Esophagus muscularis mucosa (tissue), 4 donors: Measurements from ENCODE around the gene ISL1. TPM values are rescaled to one million over a fixed set of nuclear protein-coding genes. Genes with fewer than 3 reads are reported as not detected.

Source experiments
- DNase-seq: peaks from one replicate; pipeline ENCODE4 v3.0.0-alpha.2; 2017; ENCODE audit errors: extremely low spot score
- H3K27ac ChIP-seq, 4 donors: fragments of 200-600 bp; sonication (generic); replicated peaks in 1 of 4; 1 replicate in 3 of 4; 2 replicates in 1 of 4; pipeline ENCODE4 v1.5.1; 2016 to 2019; ENCODE audit warnings: mild to moderate bottlenecking in 1 of 4
- H3K27me3 ChIP-seq, 4 donors: fragments of 200-600 bp; sonication (generic); one replicate each; pipeline versions ENCODE4 v1.5.1 to v1.6.0; 2016 to 2019
- H3K36me3 ChIP-seq, 4 donors: fragments of 200-600 bp; sonication (generic); one replicate each; pipeline ENCODE4 v1.5.1; 2016 to 2019
- H3K4me1 ChIP-seq, 4 donors: fragments of 200-600 bp; sonication (generic); one replicate each; pipeline ENCODE4 v1.5.1; 2016 to 2019
- H3K4me3 ChIP-seq, 4 donors: fragments of 200-600 bp; sonication (generic); 1 replicate in 2 of 4; 2 replicates in 2 of 4; pipeline ENCODE4 v1.5.1; 2016 to 2019; ENCODE audit warnings: mild to moderate bottlenecking in 4 of 4, moderate library complexity in 1 of 4
- H3K9me3 ChIP-seq, 4 donors: fragments of 200-600 bp; sonication (generic); 1 replicate in 3 of 4; 2 replicates in 1 of 4; pipeline ENCODE4 v1.5.1; 2016 to 2019
- EP300 ChIP-seq: sonication (generic); formaldehyde crosslinking; IDR thresholded peaks from one replicate; pipeline ENCODE4 v1.6.1; 2017; ENCODE audit warnings: antibody characterized with exemption
- POLR2A ChIP-seq: fragments of 450-650 bp; IDR thresholded peaks from one replicate; pipeline ENCODE4 v1.6.1; 2017; ENCODE audit warnings: antibody characterized with exemption, moderate library complexity, mild to moderate bottlenecking, low read depth
- POLR2AphosphoS5 ChIP-seq, 2 donors: sonication (generic); formaldehyde crosslinking; IDR thresholded peaks; one replicate each; pipeline ENCODE4 v1.6.1; 2017; ENCODE audit warnings: antibody characterized with exemption in 2 of 2
- whole genome bisulfite sequencing: methylation state at CpG from one replicate; pipeline ENCODE4 v1.1.5; 2018; 5-methylcytosine and 5-hydroxymethylcytosine counted together
- intact Hi-C: fragments of 100-400 bp; cut with DNase I; formaldehyde crosslinking; loops from one replicate; pipeline ENCODE4 v1.15.1; 2023
- total RNA-seq, 4 donors: library from RNA; depleted of rRNA; stranded (reverse); fragments of >200 nt; gene quantifications; one replicate each; pipeline versions ENCODE4 v1.1.0 to v1.2.1, GENCODE V29; 2016
- TF ChIP-seq, protein P1 (sequence below), 3 experiments: fragments of 200-600 bp in 2 of 3; fragments of 450-650 bp in 1 of 3; sonication (generic) in 2 of 3; IDR thresholded peaks; one replicate each; pipeline ENCODE4 v1.5.1; 2017 to 2019; ENCODE audit warnings: antibody characterized with exemption in 3 of 3, mild to moderate bottlenecking in 2 of 3, moderate library complexity in 1 of 3

Gene ISL1
- total RNA-seq, 4 donors from 2014 or later, result not detected

DNA sequence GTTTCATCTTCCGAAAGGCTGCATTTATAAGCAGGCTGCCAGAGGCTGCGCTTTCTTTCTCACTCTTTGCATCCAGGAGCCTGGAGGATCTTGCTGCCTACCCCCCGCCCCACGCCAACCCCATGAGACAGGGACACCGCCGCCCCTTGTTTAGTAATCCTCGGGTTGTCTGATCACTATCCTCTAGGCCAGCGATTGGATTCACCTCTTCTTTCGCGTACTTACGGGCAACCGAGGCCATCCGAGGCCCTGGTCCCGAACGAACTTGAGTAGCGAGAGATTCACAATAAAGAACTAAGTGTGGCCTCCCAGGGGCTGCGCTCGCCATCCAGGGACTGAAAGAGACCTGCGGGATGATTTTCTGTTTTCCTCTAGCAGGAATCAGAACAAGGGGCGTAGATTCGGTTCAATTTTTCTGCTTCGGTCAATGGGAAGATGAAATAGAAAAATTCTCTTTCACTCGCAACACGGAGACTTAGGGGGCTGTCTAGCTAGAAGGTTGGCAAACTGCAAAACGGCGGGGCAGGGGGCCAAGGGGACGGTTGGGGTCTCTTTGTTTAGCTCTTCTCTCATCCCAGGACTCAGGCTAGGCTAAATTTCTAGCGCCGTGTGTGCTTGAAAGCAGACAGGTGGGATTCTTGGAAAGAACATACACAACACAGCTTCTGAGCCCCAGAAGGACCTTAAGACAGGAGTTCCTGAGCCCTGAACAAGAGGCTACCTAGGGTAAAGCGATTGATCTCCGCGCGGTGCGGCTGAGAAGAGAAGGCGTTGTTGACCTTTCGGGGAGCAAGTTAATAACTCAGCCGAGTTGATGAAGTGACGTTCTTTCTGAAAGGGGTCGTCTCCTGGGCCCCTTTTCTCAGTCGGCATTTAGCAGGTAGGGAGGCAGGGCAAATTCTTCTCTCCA, 5.8 kb upstream of the ISL1 start:
- Histone ChIP-seq H3K9me3 (peaks cover 0 to 6% (median 0%) of the 10 kb centered on the region in 4 donors), H3K36me3 (no peaks in the 10 kb centered on the region), H3K27ac (no peak overlapping the region), H3K27me3 (peaks cover 0 to 76% (median 55%) of the 10 kb centered on the region in 4 donors), H3K4me3 (no peak overlapping the region), H3K4me1 (peaks cover 9 to 30% (median 28%) of the 10 kb centered on the region in 4 donors)
- intact Hi-C loops, result no loop called here
- DNase-seq, result no peak
- 9% methylated on average over 38 of the region's 40 CpGs for WGBS
- TF ChIP-seq POLR2AphosphoS5 (IDR thresholded peaks at IDR 0.05) (no peak), POLR2A (no peak), EP300 (no peak)
- TF ChIP-seq, protein P1, sequence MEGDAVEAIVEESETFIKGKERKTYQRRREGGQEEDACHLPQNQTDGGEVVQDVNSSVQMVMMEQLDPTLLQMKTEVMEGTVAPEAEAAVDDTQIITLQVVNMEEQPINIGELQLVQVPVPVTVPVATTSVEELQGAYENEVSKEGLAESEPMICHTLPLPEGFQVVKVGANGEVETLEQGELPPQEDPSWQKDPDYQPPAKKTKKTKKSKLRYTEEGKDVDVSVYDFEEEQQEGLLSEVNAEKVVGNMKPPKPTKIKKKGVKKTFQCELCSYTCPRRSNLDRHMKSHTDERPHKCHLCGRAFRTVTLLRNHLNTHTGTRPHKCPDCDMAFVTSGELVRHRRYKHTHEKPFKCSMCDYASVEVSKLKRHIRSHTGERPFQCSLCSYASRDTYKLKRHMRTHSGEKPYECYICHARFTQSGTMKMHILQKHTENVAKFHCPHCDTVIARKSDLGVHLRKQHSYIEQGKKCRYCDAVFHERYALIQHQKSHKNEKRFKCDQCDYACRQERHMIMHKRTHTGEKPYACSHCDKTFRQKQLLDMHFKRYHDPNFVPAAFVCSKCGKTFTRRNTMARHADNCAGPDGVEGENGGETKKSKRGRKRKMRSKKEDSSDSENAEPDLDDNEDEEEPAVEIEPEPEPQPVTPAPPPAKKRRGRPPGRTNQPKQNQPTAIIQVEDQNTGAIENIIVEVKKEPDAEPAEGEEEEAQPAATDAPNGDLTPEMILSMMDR (IDR thresholded peaks at IDR 0.05), result no peak

- Histone ChIP-seq H3K27ac (no peak overlapping the region), H3K36me3 (no peaks in the 10 kb centered on the region), H3K9me3 (peaks cover 0 to 6% (median 0%) of the 10 kb centered on the region in 4 donors), H3K4me3 (no peak overlapping the region), H3K27me3 (peaks cover 0 to 82% (median 61%) of the 10 kb centered on the region in 4 donors), H3K4me1 (peaks cover 14 to 37% (median 34%) of the 10 kb centered on the region in 4 donors)
- 9% methylated on average over 12 of the region's 12 CpGs for WGBS
- intact Hi-C loops, result no loop called here
- no peak for DNase-seq
- TF ChIP-seq EP300 (no peak), POLR2AphosphoS5 (IDR thresholded peaks at IDR 0.05) (no peak), POLR2A (no peak)
- TF ChIP-seq, protein P1 (IDR thresholded peaks at IDR 0.05), result no peak
These were observed 5.2 kb upstream of the ISL1 start for GRCh38 chr5:51378061-51378409.

DNA sequence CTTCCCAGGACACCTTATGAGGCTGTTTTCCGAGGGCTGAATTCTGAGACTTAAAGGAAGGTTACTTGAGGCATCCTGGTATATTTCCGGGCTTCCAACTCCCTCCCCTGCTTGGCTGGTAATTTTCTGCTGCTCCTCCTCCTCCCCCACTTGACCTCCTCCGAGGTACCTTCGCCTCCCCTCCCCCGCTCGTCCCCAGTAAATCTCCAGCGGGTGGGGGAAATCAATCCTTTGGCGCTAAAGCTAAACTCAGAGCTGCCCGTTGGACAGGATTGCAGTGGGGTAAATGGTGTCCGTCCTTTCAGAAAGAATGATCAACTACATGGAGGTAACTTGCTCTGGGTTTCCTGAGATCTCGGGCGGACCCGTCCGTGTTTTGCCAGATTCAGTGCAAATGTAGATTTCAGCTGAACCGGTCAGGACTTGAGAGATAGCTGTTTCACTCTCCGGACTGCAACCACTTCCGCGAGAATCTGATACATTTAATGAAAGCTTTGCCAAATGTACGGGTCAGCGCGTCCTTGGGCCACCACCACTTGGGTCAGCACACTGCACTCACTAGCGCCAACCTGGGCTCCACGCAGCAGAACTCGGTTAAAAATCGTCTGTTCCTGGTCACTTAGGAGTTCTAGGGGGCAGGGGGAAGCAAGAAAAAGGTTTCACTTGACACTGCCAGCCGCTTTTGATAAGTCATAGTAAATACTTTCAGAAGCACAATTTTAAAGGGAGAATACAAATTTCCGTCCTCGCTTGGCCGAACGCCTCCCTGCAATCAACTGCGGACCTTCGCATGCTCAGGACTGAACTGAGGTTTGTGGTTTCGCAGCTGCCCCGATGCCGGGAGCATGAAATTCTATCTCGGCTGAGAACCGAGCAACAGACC, 4.6 kb upstream of the ISL1 start:
- H3K4me1 ChIP-seq, result peaks cover 17 to 43% (median 40%) of the 10 kb centered on the region in 4 donors
- DNase-seq, result no peak
- 4% methylated on average over 24 of the region's 37 CpGs for WGBS
- no peaks in the 10 kb centered on the region for H3K36me3 ChIP-seq
- H3K27ac ChIP-seq, result no peak overlapping the region
- H3K4me3 ChIP-seq, result peak overlapping the region in 3 of 4 donors; percentile 3 to 38 (median 30)
- intact Hi-C loops, result no loop called here
- TF ChIP-seq POLR2AphosphoS5 (IDR thresholded peaks at IDR 0.05) (no peak), EP300 (no peak), POLR2A (no peak)
- TF ChIP-seq, protein P1 (IDR thresholded peaks at IDR 0.05), result no peak
- peaks cover 0 to 88% (median 64%) of the 10 kb centered on the region in 4 donors for H3K27me3 ChIP-seq
- peaks cover 0 to 6% (median 0%) of the 10 kb centered on the region in 4 donors for H3K9me3 ChIP-seq

GRCh38 chr5:51379331-51379700, 3.9 kb upstream of the ISL1 start:
- Histone ChIP-seq H3K4me1 (peaks cover 17 to 50% (median 41%) of the 10 kb centered on the region in 4 donors), H3K36me3 (no peaks in the 10 kb centered on the region), H3K9me3 (peaks cover 0 to 6% (median 0%) of the 10 kb centered on the region in 4 donors), H3K27ac (no peak overlapping the region), H3K27me3 (peaks cover 0 to 88% (median 70%) of the 10 kb centered on the region in 4 donors), H3K4me3 (peak overlapping the region in 2 of 4 donors; percentile 3 to 38)
- DNase-seq, result no peak
- no peak for TF ChIP-seq POLR2AphosphoS5 (IDR thresholded peaks at IDR 0.05)
- no peak for TF ChIP-seq EP300
- TF ChIP-seq, protein P1 (IDR thresholded peaks at IDR 0.05), result no peak
- TF ChIP-seq POLR2A, result no peak
- 9% methylated on average over 2 of the region's 4 CpGs for WGBS
- intact Hi-C loops, result no loop called here
